Stimulated activated CD8-positive, alpha-beta memory T cell treated with anti-CD3 and anti-CD28 coated beads, Interleukin-7, amount 100 ng/mL, for 48 hours (primary cell): ENCODE results near the gene POLR2H.
A peak's percentile ranks its signal among the peaks of the same experiment; 100 is the strongest.

Source experiments
- DNase-seq, 2 donors: peaks; one replicate each; pipeline ENCODE4 v3.0.0-alpha.2; 2020; ENCODE audit warnings: low read depth in 1 of 2; ENCODE audit errors: extremely low read depth in 1 of 2

Gene POLR2H

DNA sequence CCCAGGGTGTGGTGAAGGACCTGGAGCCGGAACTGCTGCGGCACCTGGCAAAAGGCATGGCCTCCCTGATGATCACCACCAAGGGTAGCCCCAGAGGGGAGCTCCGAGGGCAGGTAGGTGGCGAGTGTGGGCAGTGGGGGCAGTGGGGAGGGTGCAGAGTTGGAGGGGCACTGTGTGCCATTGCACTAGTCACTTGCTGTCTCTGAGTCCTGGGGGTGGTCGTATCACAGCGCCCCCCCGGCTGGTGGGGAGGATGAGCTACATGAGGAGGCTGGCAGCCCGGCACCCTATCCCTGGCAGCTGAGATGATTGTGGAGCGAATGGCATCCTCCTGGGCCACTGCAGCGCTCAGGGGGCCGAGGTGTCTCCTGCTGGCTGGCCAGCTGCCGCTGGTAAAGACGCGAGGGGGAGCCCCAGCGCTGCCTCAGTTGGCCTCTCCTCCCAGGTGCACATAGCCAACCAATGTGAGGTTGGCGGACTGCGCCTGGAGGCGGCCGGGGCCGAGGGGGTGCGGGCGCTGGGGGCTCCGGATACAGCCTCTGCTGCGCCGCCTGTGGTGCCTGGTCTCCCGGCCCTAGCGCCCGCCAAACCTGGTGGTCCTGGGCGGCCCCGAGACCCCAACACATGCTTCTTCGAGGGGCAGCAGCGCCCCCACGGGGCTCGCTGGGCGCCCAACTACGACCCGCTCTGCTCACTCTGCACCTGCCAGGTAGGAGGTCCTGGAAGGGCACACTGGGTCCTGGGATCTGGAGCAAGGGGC, 24.7 kb downstream of the POLR2H start:
- no peak for DNase-seq

- no peak for DNase-seq
These were observed 25.7 kb downstream of the POLR2H start for GRCh38 chr3:184387174-184387714.

- no peak for DNase-seq
These were observed 26.8 kb downstream of the POLR2H start for GRCh38 chr3:184388164-184388935.

GRCh38 chr3:184388936-184389230, 27.4 kb downstream of the POLR2H start:
- DNase-seq, result no peak

- DNase-seq, result no peak
These were observed 27.9 kb downstream of the POLR2H start for GRCh38 chr3:184389384-184389783.

DNA sequence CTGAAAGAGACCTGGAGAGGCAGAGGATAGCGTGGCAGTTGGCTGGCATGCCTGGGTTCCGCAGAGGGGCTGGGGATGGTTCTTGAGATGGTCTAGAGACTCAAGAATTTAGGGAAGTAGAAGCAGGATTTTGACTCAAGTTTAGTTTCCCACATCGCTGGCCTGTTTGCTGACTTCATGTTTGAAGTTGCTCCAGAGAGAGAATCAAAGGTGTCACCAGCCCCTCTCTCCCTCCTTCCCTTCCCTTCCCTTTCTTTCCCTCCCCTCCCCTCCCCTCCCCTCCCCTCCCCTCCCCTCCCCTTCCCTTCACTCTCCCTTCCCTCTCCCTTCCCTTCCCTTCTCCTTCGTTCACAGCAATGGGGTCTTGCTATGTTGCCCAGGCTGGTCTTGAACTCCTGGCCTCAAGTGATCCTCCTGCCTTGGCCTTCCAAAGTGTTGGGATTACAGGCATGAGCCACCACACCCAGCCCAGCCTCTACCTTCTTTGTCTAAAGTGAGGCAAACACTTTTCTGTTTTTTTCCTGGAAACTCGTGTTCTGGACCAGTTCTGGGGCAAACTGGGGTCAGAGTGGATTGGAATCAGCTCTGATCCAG, 28.5 kb downstream of the POLR2H start:
- no peak for DNase-seq

GRCh38 chr3:184391266-184391665, 29.8 kb downstream of the POLR2H start:
- no peak for DNase-seq

DNA sequence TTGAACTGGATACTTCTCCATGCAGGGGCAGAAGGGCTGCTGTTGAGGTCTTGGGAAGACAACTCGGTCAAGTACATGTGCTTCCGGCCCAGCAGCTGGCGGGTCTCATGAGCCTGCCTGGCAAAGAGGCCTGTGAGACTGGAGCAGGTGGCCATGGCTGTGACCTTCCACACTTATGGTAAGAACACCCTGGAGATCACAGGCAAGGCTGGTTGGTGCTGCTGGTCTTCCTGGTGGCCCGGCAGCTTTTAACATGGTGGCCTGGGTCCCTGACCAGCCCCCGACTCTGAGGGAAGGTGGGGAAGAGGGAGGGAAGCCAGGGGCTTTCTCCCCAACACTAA, 33.8 kb downstream of the POLR2H start:
- DNase-seq, result no peak

- DNase-seq, result no peak
These were observed 37.9 kb downstream of the POLR2H start for GRCh38 chr3:184399410-184399809.

- DNase-seq, result no peak
These were observed 43.8 kb downstream of the POLR2H start for GRCh38 chr3:184405075-184406030.

GRCh38 chr3:184409331-184409926, 47.9 kb downstream of the POLR2H start:
- DNase-seq, result no peak

DNA sequence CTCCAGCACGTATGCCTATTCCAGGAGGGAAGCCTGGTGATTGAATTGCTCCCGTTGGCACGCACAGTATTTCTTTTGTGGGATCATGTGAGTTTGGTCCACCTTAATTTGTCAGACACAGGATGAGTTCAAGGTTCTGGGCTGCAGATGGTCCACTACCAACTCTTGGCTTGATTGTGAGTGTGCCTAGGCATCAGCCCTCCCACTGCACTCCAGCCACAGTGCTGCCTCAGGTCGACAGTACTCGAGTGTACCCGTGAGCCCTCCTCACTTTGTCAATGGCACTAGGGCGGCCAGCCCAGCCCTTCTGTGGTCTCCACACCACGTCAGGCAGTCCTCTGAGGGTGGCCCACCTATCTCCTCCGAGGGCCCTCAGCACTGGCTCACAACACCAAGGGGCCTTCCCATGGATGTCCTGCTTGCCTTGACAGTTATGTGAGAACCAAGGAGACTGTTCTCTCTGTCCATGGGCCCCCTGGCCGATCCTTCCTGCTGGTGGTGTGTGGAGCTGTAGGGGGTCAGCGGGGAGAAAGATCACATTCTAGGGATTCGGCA, 48.5 kb downstream of the POLR2H start:
- no peak for DNase-seq

DNA sequence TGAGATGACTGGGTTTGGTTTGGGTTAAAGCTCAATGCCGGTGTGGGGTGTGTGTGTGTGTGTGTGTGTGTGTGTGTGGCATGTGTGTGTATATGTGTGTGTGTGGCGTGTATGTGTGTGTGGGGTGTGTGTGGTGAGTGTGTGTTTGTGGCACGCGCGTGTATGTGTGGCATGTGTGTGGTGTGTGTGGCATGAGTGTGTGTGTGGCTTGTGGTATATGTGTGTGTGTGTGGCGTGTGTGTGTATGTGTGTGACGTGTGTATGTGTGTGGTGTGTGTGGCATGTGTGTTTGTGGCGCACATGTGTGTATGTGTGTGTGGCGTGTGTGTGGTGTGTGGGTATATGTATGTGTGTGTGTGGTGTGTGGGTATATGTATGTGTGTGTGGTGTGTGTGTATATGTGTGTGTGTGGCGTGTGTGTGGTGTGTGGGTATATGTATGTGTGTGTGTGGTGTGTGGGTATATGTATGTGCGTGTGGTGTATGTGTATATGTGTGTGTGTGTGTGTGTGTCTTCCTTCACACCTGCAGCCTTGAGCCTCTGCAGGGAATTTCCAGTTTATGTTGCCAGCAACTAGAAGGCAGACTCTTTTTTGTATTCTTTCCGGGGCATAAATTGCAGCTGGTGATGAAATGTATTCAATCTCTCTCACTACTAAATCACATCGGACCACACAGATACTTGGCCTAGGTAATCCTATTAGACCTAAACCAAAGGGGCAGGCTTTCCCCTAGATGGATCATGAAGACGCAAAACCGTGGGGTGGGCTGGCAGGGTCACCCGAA, 53.1 kb downstream of the POLR2H start:
- DNase-seq, result no peak

GRCh38 chr3:184415203-184415490, 53.6 kb downstream of the POLR2H start:
- no peak for DNase-seq

GRCh38 chr3:184417619-184418327, 56.3 kb downstream of the POLR2H start:
- DNase-seq, result peak; percentile 30 to 50
